ENCODE measurements around the gene MEIOB.

MEIOB gene

GRCh38 chr16:1826691-1827573, 45.0 kb downstream of the MEIOB start, which contains the start of the genes FAHD1 and HAGH:
Gene FAHD1, plus strand, starts transcription at chr16:1827206. Its CDS starts 33 bp downstream, at chr16:1827239.
Gene HAGH, minus strand, starts transcription at chr16:1826825. Its CDS starts 38 bp downstream, at chr16:1826787.
- peak; percentile 90 to 98 for DNase-seq

GRCh38 chr16:1825864-1826690, 45.9 kb downstream of the MEIOB start:
- peak in 1 of 2 donors; percentile 35 for DNase-seq

GRCh38 chr16:1825381-1825863, 46.5 kb downstream of the MEIOB start:
- no peak for DNase-seq

- DNase-seq: peak in 1 of 2 donors; percentile 8
These were observed 48.1 kb downstream of the MEIOB start for GRCh38 chr16:1823821-1824220.

- no peak for DNase-seq
These were observed 49.2 kb downstream of the MEIOB start for GRCh38 chr16:1822801-1823200.

- no peak for DNase-seq
These were observed 49.9 kb downstream of the MEIOB start for GRCh38 chr16:1821861-1822611.

- DNase-seq: no peak
These were observed 51.0 kb downstream of the MEIOB start for GRCh38 chr16:1820946-1821290.

- no peak for DNase-seq
These were observed 51.6 kb downstream of the MEIOB start for GRCh38 chr16:1820096-1820945.

GRCh38 chr16:1819611-1820010, 52.4 kb downstream of the MEIOB start:
- no peak for DNase-seq

GRCh38 chr16:1818873-1819525, 53.0 kb downstream of the MEIOB start:
- DNase-seq: no peak

GRCh38 chr16:1818204-1818872, 53.6 kb downstream of the MEIOB start:
- no peak for DNase-seq

GRCh38 chr16:1817716-1818115, 54.2 kb downstream of the MEIOB start:
- DNase-seq: no peak

- DNase-seq: no peak
These were observed 54.7 kb downstream of the MEIOB start for GRCh38 chr16:1817276-1817589.

- DNase-seq: no peak
These were observed 55.3 kb downstream of the MEIOB start for GRCh38 chr16:1816396-1817275.

GRCh38 chr16:1815461-1815860, 56.5 kb downstream of the MEIOB start:
- DNase-seq: no peak

GRCh38 chr16:1812732-1813163, 59.2 kb downstream of the MEIOB start:
- peak in 1 of 2 donors; percentile 68 for DNase-seq

GRCh38 chr16:1810536-1810935, 61.4 kb downstream of the MEIOB start:
- DNase-seq: no peak

GRCh38 chr16:1810106-1810505, 61.9 kb downstream of the MEIOB start:
- no peak for DNase-seq

- DNase-seq: no peak
These were observed 62.6 kb downstream of the MEIOB start for GRCh38 chr16:1809281-1809801.

GRCh38 chr16:1808691-1809090, 63.3 kb downstream of the MEIOB start:
- no peak for DNase-seq

Data from bone marrow (tissue), 2 donors.